GM21423 (cell line): ENCODE data around the gene CTSD.
"Not testable (repeated sequence)": the region's sequence is repeated elsewhere in the genome, so short reads cannot be mapped to it uniquely, and the experiment has no call there.

Source experiments
- ATAC-seq: cut with Tn5 transposase; IDR thresholded peaks from one replicate; pipeline ENCODE4 v1.9.1; 2021; ENCODE audit warnings: mild to moderate bottlenecking, moderate library complexity; ENCODE audit not compliant: unreplicated experiment

The CTSD gene

DNA sequence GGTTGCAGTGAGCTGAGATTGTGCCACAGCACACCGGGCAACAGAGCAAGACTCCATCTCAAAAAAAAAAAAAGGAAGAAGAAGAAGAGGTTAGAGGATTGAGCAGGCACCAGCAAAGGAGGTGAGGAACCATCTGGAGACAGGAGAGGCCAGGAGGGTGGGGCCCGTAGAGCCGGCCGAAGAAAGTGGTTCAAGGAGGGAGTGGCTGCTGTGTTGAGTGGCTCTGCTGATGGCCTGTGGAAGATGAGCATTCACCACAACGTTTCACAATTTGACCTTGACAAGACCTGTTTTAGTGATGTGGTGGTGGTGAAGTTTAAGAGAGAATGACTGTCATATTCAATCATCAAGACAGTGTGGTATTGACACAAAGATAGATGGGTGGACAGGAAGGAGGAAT lies 6.8 kb upstream of the CTSD start:
- no peak for ATAC-seq

GRCh38 chr11:1770061-1770460 lies 6.3 kb upstream of the CTSD start:
- ATAC-seq: no peak

DNA sequence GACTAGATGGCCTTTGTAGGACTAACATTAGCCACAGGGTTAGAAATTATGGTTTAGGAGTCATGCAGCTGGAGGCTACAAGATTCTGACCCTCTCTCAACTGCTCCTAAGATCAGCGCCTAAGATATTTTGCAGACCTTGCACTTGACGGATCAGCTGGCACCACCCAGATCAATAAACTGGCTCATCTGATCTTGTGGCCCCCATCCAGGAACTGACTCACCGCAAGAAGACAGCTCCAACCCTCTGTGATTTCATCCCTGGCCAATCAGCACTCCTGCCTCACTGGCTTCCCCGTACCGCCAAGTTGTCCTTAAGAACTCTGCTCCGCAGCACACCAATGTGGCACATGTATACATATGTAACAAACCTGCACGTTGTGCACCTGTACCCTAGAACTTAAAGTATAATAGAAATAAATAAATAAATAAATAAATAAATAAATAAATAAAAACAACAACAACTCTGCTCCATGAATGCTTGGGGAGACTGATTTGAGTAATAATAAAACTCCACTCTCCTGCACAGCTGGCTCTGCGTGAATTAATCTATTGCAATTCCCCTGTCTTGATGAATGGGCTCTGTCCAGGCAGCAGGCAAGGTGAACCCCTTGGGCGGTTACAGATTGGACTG lies 5.7 kb upstream of the CTSD start:
- not testable (repeated sequence) for ATAC-seq

DNA sequence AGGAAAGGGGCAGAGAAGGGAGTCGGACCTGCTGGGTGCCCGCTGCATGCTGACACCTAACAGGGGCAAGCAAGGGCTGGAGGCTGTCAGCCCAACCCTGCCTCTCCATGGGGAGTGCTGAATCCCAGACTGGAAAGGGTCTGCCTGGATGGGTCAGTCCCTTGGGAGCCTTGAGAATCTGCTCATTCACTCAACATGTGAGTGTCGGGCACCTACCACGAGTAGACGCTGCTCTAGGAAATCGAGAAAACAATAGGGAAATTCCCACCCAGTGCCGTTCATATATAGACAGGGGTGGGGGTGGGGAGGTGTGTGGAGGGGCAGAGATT lies 4.4 kb upstream of the CTSD start:
- no peak for ATAC-seq

DNA sequence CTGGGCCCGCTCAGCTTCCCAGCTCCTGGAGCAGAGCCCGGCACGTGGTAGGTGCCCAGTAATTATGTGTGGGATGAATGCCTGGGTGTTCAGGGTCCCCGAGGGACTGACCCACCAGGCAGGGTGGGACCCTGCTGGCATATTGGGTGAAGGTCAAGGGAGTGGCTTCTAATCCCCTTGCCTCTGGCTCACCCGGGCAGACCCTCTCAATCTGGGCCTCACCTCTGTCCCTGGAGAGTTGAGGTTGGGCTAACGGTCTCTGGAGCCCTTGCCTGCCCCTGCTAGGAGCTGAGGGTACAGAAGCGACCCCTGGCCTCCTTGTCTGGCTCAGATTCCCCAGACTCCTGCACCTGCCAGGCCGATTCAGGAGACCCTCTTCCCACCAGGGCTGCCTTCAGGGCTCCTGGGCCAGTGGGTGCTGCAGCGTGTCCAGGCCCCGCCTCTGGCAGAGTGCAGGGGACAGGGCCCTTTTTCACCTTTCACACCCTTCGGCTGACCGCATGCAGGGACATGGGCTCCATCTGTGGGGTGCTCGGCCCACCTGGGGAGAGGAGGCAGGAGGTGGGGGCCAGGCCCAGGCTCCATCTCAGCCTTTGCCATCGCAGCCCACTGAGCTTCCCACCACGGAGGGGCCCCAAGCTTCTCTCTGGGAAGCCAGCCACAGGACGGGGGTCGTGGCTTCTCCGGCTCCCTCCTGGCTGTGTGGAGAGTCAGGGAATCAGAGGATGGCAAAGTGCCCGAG lies 3.8 kb upstream of the CTSD start:
- ATAC-seq: no peak

GRCh38 chr11:1766719-1767398 lies 3.1 kb upstream of the CTSD start:
- ATAC-seq: no peak

DNA sequence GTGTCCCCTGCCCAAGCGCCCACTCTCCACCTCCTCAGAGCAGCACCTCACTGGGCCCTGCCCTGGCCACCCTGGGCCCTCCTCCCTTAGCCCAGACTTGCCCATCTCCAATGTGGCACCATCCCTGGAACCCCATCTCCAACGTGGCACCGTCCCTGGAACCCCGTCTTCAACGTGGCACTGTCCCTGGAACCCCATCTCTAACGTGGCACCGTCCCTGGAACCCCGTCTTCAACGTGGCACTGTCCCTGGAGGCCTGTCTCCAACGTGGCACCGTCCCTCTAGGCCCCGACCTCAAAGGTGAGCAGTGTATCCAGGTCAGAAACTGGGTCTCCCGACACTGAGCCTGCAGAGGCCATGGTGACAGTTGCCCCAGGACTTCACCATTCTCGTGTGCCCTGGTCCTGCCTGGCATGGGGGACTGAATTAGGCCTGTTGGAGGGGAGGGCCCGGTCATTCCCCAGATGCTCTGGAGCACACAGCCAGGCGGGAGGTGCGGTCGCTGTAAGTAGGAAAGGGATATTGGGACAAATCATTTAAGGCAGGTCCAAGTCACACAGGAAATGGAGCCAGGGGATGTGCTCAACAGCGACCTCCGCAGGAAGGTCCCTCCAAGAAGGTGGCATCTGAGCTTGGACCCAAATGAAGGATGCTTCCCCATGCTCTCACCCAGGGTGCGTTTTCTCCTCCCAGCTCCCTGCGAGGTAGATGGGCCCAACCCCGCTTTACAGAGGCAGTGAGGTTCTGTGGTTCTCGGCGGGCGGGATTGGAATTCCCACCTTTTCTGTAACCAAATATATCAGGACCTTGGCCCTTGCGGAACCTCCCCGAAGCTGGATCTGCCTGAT lies 2.4 kb upstream of the CTSD start:
- ATAC-seq: no peak

GRCh38 chr11:1763336-1763795 lies 361 bp downstream of the CTSD start:
- peak; percentile 13 for ATAC-seq

DNA sequence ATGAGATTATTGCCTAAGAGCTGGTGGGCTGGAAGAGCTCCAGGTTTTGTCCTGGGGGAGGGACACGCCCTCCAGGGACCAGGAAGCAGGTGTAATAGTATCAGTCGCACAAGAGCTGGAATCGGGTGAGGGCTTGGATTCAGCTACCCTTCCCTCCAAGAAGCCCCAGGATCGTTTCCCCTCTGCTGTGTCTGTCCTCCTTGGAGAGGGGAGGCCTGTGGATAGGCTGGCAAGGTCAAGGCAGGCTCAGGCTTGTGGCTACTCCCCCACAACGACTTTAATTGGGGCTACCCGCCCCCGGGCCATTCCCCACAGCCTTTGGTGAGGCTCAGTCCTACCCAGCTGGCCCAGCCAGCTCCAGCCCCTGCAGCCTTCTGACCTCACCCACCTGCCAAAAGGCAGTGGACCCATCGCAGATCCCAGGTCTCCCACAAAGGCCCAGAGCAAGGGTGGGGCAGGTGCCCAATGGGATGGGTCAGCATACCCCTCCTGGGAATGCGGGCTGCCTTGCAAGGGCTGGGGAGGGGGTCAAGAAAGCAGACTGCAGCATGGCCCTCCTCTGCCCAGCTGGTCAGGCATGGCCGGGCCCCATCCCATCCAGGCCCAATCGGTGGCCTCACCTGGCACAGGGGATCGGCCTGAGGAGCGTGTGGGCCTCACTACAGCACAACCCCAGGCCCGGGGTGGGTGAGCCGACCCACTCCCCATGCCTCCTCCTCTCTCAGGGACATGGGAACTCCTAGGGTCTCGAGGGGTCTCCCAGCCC lies 1.0 kb downstream of the CTSD start:
- no peak for ATAC-seq

DNA sequence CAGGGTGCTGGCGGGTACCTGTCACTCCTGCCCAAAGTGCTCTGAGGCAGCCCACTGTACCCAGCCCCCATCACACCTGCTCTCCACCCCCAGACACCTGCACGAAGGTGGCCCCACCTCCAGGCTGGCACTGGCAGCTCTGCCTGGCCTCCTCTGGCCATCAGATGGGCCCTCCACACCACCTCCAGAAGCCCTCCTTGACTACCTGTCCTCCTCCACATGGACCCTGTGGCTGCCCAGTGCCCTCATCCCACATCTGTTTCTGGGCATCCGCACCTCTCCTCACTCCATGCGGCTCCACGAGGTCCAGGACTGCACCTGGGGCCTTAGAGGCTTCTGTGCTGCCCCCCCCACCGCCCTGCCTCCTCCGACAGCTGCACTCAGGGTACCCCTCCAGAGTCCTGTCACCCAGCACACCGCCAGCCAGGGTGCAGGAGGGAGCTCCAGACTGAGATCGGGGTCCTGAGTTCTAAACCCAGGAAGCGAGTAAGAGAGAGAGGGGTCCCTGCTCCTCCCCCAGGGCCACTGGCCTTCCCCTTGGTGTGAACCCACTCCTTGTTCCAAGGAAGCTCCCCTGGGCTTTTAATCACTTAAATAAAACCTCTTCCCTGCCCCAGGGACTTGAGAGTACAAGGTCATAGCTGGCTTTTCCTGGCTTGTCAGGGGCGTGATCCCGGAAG lies 1.7 kb downstream of the CTSD start:
- ATAC-seq: no peak

- ATAC-seq: no peak
Measured at GRCh38 chr11:1761110-1761856, 2.4 kb downstream of the CTSD start.

DNA sequence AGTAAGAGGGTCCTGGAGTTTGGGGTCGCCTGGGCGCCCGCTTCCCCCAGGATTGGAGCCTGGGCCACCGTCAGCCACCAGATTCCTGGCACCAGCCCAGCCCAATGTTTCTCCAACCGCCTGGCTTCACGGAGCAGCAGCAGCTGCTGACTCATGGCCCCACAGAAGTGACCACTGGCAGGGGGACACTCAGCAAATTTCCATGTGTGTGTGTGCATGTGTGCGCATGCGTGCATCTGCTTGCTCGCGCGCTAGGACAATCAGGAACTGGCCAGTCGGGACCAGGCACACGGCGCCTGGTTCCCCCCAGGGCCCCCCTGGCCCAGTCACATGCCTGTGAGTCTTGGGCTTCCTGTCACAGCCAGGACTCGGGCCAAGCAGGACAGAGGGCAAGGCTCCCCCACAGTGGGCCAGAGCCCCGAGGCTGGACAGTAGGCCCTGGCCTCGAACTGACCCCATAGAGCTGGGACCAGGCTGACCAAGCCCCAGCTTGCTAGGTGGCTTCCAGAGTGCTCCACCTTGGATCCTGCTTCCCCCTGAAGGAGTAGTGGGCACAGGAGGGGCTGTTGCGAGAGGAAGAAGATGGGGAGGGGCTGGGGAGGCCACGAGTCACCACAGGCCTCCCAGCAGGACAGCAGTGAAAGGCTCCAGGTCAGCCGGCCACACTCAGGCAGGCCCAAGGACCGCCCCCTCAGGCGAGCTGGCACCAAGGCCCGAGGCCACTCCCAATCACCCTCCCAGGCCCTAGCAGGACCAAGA lies 3.2 kb downstream of the CTSD start:
- ATAC-seq: no peak

DNA sequence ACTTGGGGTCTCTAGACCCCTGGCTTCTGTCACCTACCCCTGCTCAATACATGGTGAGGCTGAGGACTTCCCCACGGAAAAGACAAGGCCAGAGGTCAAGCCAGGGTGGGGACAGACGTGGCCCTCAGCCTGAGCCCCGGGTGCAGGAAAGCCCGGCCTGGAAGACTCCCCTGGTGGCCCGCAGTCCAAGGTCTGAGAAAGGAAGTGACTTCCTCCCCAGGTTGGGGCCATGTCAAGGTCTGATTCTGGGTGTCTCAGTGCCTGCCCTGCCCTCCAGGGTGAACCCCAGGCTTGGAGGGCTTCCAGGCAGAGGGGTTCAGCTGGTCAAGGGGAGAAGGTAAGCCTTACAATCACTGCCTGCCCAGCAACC lies 3.9 kb downstream of the CTSD start:
- no peak for ATAC-seq

GRCh38 chr11:1759151-1759850 lies 4.4 kb downstream of the CTSD start:
- ATAC-seq: no peak

- ATAC-seq: no peak
Measured at GRCh38 chr11:1758611-1759150, 5.0 kb downstream of the CTSD start.

- no peak for ATAC-seq
Measured at GRCh38 chr11:1757861-1758610, 5.7 kb downstream of the CTSD start.
